OCI-LY3 (cell line): ENCODE results near the gene MCTP2.

Experiments used
- H2AFZ ChIP-seq: fragments of 200-600, 300-600 bp; shearing (Covaris generic); 2 replicates; pipeline ENCODE4 v1.6.0; 2014; ENCODE audit warnings: antibody characterized with exemption, low read depth, low read length
- H3K27ac ChIP-seq: fragments of 200-600, 300-600 bp; sonication (generic); 2 replicates; pipeline ENCODE4 v1.5.1; 2014; ENCODE audit warnings: mild to moderate bottlenecking, low read length, moderate library complexity, mixed read lengths
- H3K27me3 ChIP-seq: fragments of 200-600, 300-600 bp; sonication (generic); 2 replicates; pipeline ENCODE4 v1.6.1; 2014; ENCODE audit warnings: low read depth, low read length, mixed read lengths
- H3K36me3 ChIP-seq: fragments of 200-600, 300-600 bp; sonication (generic); replicated peaks from 2 replicates; pipeline ENCODE3; 2014; ENCODE audit warnings: low read depth, low read length, mixed read lengths
- H3K4me1 ChIP-seq: fragments of 300-600, 200-600 bp; sonication (generic); 2 replicates; pipeline ENCODE4 v1.6.1; 2014; ENCODE audit warnings: low read length, mixed read lengths
- H3K4me2 ChIP-seq: fragments of 200-600, 300-600 bp; sonication (generic); 2 replicates; pipeline ENCODE4 v1.6.1; 2014; ENCODE audit warnings: low read length, mixed read lengths
- H3K4me3 ChIP-seq: fragments of 300-600, 200-600 bp; sonication (generic); 2 replicates; pipeline ENCODE4 v1.5.1; 2014; ENCODE audit warnings: antibody characterized with exemption, mild to moderate bottlenecking, low read length, moderate library complexity
- H3K79me2 ChIP-seq: fragments of 300-600, 200-600 bp; shearing (Covaris generic); 2 replicates; pipeline ENCODE4 v1.6.1; 2014; ENCODE audit warnings: mild to moderate bottlenecking, low read length, mixed read lengths
- H3K9ac ChIP-seq: fragments of 300-600, 200-600 bp; shearing (Covaris generic); 2 replicates; pipeline ENCODE4 v1.6.0; 2014; ENCODE audit warnings: mild to moderate bottlenecking, low read length, moderate library complexity
- H3K9me3 ChIP-seq: fragments of 200-600, 300-600 bp; shearing (Covaris generic); 2 replicates; pipeline ENCODE4 v1.6.1; 2014; ENCODE audit warnings: low read length, mixed read lengths; ENCODE audit not compliant: insufficient read depth
- H4K20me1 ChIP-seq: fragments of 200-600, 300-600 bp; sonication (generic); 2 replicates; pipeline ENCODE4 v1.6.1; 2016; ENCODE audit warnings: low read length, mixed read lengths; ENCODE audit not compliant: insufficient read depth
- EZH2phosphoT487 ChIP-seq: fragments of 200-600 bp; shearing (Covaris generic); IDR thresholded peaks from 2 replicates; pipeline ENCODE4 v1.6.1; 2018; ENCODE audit warnings: antibody characterized with exemption, mixed run types, low read depth
- TF ChIP-seq, protein P1 (sequence below): fragments of 200-600, 300-600 bp; sonication (generic); IDR thresholded peaks from 2 replicates; pipeline ENCODE4 v1.5.1; 2014; ENCODE audit warnings: antibody characterized with exemption, low read length, low read depth

The MCTP2 gene

DNA sequence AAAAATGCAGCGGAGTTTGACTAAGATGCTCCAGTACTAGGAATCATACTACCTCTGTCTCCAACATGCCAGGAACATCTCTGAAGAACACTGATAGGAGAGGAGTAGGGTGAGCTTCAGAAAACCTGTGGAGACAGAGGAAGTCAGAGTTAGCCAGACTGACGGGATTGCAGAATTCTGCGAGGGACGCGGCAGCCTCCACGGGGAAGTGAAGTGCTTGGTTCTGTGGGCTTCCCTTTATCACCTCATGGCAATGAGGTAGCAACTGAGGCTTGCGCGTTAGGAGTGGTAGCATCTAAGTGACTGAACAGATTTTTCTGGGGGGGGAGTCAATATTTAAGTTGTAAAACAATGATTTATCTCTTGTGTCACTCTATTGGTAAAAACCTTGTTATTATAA, 226.3 kb downstream of the MCTP2 start:
- Histone ChIP-seq H3K9me3 (no peaks in the 10 kb centered on the region), H3K4me2 (no peak overlapping the region), H3K36me3 (no peaks in the 10 kb centered on the region), H3K79me2 (no peaks in the 10 kb centered on the region), H4K20me1 (0 out of 2 replicates have a peak, but pooled peaks cover 3% of the 10 kb centered on the region), H3K9ac (no peak overlapping the region), H3K4me3 (no peak overlapping the region), H2AFZ (no peak overlapping the region), H3K27me3 (0 out of 2 replicates have a peak, but pooled peaks cover 3% of the 10 kb centered on the region), H3K4me1 (no peaks in the 10 kb centered on the region), H3K27ac (no peak overlapping the region)
- TF ChIP-seq, protein P1, sequence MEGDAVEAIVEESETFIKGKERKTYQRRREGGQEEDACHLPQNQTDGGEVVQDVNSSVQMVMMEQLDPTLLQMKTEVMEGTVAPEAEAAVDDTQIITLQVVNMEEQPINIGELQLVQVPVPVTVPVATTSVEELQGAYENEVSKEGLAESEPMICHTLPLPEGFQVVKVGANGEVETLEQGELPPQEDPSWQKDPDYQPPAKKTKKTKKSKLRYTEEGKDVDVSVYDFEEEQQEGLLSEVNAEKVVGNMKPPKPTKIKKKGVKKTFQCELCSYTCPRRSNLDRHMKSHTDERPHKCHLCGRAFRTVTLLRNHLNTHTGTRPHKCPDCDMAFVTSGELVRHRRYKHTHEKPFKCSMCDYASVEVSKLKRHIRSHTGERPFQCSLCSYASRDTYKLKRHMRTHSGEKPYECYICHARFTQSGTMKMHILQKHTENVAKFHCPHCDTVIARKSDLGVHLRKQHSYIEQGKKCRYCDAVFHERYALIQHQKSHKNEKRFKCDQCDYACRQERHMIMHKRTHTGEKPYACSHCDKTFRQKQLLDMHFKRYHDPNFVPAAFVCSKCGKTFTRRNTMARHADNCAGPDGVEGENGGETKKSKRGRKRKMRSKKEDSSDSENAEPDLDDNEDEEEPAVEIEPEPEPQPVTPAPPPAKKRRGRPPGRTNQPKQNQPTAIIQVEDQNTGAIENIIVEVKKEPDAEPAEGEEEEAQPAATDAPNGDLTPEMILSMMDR: no peak
- no peak for TF ChIP-seq EZH2phosphoT487

DNA sequence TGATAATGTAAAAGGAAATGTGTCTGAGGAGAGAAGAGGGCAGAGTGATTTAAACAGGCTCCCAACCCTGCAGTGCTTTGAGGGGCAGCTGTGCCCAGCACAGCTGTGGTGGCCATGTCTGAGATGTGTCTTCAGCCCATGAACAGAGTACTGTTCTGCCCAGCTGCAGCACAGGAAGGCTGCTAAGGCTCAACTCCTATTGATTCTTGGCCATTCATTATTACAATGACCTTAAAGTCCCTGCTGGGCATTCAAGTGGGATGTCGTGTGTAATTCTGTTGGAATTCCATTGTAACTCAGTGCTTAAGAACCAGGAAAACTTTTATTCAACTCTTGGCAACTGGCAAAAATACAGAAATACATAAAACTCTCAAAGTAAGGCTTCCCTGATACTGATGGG, 229.3 kb downstream of the MCTP2 start:
- no peak overlapping the region for H3K9ac ChIP-seq
- H3K9me3 ChIP-seq: no peaks in the 10 kb centered on the region
- no peak overlapping the region for H3K4me3 ChIP-seq
- peaks cover 3% of the 10 kb centered on the region; the same call in 1 of the 2 replicates for H4K20me1 ChIP-seq
- H3K27me3 ChIP-seq: 0 out of 2 replicates have a peak, but pooled peaks cover 3% of the 10 kb centered on the region
- no peak overlapping the region for H3K4me2 ChIP-seq
- H2AFZ ChIP-seq: no peak overlapping the region
- H3K27ac ChIP-seq: no peak overlapping the region
- no peaks in the 10 kb centered on the region for H3K79me2 ChIP-seq
- no peaks in the 10 kb centered on the region for H3K36me3 ChIP-seq
- no peaks in the 10 kb centered on the region for H3K4me1 ChIP-seq
- TF ChIP-seq, protein P1: no peak
- no peak for TF ChIP-seq EZH2phosphoT487

DNA sequence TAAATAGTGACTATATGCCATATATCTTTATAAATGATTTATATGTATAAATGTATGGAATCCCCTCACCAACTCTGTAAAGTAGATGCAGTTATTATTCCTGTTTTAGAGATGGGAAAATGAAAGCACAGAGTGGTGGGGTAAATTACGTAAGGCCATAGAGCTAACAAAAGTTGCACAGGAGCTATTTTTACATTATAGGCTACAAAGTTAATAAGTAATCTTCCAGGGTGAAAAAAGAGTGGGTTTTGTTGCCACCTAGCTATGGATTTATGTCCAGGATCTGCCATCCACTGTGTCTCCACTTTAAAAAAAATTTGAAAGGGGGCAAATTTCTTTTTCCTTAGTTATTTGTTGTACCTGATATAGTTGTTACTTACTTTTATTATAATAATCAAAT, 235.7 kb downstream of the MCTP2 start:
- Histone ChIP-seq H3K79me2 (no peaks in the 10 kb centered on the region), H3K4me3 (no peak overlapping the region), H3K27me3 (0 out of 2 replicates have a peak, but pooled peaks cover 4% of the 10 kb centered on the region), H3K9me3 (no peaks in the 10 kb centered on the region), H3K4me2 (no peak overlapping the region), H3K9ac (no peak overlapping the region), H2AFZ (no peak overlapping the region), H3K4me1 (no peaks in the 10 kb centered on the region), H4K20me1 (no peaks in the 10 kb centered on the region; the same call in 1 of the 2 replicates), H3K36me3 (no peaks in the 10 kb centered on the region), H3K27ac (no peak overlapping the region)
- no peak for TF ChIP-seq EZH2phosphoT487
- TF ChIP-seq, protein P1: no peak

DNA sequence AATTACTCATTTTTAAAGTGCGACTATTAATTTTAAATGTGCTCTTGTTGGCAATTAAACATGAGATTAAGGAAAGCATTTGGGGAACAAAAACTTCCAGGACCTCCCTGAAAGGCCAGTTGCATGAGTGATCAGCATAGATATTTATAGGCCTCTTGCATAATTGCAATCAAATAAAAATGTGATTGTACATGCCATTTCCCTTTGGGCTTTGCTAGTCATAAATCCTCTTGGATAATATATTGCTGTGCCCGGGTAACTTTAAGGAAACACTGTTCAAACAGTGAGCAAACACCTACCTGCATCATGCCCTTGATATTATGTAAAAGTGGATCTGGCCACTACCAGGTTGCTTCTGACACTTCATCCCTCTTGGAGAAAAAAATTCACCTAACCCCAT, 239.1 kb downstream of the MCTP2 start:
- Histone ChIP-seq H3K36me3 (no peaks in the 10 kb centered on the region), H3K79me2 (no peaks in the 10 kb centered on the region), H3K9me3 (no peaks in the 10 kb centered on the region), H3K4me2 (no peak overlapping the region), H2AFZ (no peak overlapping the region), H3K4me3 (no peak overlapping the region), H3K9ac (no peak overlapping the region), H3K27me3 (0 out of 2 replicates have a peak, but pooled peaks cover 4% of the 10 kb centered on the region), H3K4me1 (no peaks in the 10 kb centered on the region), H3K27ac (no peak overlapping the region), H4K20me1 (no peaks in the 10 kb centered on the region; the same call in 1 of the 2 replicates)
- TF ChIP-seq, protein P1: no peak
- TF ChIP-seq EZH2phosphoT487: no peak
